ENCODE measurements around the gene SLC10A2.

DNA sequence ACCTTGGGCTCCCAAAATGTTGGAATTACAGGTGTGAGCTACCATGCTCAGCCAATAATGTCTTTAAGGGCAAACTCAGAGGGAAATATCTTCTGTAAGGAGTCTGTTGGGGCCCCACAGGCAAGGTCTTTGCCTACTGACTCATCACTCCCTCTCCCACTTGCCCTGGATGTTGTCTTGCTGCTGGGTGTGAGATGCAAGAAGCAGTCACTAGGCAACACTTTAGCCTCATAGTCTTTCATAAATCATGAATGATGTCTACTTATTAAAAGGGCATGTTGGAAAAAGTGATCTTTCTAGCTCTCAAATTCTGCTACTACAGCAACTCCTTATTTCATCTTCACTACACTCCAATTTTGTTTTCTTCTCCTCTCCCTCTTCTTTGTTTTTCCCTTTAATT is 34.6 kb upstream of the SLC10A2 start:
- TF ChIP-seq, protein P1, sequence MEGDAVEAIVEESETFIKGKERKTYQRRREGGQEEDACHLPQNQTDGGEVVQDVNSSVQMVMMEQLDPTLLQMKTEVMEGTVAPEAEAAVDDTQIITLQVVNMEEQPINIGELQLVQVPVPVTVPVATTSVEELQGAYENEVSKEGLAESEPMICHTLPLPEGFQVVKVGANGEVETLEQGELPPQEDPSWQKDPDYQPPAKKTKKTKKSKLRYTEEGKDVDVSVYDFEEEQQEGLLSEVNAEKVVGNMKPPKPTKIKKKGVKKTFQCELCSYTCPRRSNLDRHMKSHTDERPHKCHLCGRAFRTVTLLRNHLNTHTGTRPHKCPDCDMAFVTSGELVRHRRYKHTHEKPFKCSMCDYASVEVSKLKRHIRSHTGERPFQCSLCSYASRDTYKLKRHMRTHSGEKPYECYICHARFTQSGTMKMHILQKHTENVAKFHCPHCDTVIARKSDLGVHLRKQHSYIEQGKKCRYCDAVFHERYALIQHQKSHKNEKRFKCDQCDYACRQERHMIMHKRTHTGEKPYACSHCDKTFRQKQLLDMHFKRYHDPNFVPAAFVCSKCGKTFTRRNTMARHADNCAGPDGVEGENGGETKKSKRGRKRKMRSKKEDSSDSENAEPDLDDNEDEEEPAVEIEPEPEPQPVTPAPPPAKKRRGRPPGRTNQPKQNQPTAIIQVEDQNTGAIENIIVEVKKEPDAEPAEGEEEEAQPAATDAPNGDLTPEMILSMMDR (IDR thresholded peaks at IDR 0.05), result no peak
- TF ChIP-seq POLR2A (IDR thresholded peaks at IDR 0.05) (no peak), POLR2AphosphoS5 (IDR thresholded peaks at IDR 0.05; ENCODE audit: insufficient read depth in 1 of 2, low read depth in 1 of 2) (no peak)

All from vagina (tissue), 2 donors.